ENCODE data around the gene TSPAN4.

The TSPAN4 gene

DNA sequence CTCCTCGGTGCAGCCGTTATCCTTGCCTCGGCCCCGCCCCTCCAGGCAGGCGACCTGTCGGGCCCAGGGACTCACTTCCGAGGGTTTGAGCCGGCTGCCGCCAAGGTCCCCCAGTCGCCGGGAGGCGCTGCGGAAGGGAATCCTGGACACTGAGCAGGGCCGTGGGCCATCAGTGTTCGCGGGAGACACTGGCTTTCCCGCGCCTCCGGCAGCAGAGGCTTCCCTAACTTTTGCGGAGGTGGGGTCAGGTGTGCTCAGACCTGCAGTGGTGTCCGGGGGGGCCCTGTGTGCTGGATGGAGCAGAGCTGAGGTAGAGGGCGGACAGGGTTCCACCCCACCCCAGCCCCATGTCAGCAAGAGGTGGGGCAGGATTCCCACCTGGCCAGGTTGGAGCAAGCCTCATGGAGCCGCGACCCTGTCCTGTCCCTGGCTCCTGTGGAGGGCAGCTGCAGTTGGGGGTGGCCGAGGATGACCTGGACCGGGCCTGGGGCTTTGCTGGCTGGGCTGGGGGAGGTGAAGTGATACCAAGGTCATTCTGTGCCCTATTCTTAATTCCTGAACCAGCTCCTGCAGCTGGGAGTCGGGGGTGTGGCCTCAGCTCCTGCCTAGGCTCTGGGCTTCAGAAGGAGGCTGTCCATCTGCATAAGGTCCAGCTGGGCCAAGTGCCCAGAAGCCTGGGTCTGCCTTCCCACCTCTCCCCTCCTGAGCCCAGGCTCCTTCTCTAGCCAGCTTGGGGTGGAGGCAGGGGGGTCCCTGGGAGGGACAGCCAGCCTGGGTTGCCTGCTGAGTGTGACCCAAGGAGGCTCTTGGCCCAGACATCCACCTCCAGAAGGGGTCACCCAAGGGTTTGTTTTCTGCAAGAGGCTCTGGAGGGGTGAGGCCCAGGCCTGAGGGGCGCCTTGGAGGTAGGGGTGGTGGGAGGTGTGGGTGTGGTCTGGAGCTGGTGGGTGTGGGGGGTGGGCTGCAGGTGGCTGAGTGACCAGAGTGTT, 8.4 kb downstream of the TSPAN4 start:
- DNase-seq (ENCODE audit: low read depth): no peak

GRCh38 chr11:852762-853161, 10.1 kb downstream of the TSPAN4 start:
- no peak for DNase-seq (ENCODE audit: low read depth)

DNA sequence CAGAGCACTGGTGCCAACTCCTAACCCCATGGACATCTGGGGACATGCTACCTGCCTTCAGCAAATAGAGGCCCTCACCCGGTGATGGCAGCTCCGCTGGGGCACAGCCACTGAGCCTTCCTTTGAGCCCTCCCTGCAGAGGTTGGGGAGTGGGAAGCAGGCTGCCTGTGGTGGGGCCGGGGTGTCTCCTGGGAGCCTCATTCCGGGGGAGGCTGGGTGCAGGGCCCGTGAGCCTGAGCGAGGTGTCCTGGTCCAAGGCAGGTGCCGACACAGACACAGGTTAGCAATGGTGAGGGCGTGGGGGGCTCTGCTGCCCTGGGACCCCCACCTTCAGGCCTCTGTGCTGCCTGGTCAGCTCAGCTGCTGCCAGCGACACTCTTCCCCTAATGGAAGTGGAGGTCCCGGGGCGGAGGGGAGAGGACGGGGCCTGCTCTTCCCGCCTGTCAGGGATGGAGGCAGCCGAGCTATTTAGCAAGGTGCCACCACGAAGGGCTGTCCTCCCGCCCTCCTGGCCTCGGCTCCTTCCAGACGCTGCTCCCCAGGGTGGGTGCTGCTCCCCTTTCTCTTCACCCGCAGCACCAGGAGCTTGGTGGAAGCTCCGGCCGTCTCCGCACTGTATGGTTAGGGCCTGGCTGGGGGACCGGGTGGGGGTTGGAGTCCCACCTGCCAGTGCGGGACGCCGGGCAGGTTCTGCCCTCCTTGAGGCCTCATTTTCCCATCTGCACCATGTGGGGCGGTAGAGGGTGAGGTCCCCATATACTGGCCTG, 11.2 kb downstream of the TSPAN4 start:
- no peak for DNase-seq (ENCODE audit: low read depth)

DNA sequence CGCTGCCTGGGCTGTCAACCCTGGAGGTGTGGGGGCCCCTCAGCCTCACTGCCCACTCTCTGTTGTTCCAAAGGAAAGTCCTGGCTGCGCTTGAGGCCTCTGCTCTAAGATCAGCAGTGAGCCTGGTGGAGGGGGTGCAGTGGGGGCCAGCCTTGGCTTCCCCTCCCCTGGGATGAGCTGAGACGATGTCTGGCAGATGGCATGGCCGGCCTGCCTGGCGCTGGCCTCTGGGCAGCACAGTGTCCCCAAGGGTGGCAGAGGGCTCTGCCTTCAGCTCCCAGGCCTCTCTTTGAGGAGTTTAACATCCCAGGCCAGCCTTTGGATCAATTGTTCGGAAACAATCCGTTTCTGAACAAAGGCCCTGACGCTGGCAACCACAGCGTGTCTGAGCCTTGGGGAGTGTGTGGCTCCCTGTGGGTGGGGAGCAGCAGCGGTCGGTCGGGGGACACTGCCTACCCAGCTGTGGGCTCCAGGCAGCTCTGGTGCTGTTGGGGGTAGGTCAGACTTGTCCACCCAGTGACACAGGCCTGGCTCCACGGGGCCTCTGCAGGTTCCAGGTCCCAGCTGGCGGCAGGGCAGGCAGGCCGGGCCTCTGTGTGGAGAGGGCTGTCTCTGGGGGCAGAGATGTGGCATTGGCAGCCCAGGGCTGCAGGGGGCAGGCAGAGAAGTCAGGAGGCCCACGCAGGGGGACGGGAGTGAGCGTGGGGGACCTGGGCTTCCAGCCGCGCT, 12.1 kb downstream of the TSPAN4 start:
- DNase-seq (ENCODE audit: low read depth): no peak

DNA sequence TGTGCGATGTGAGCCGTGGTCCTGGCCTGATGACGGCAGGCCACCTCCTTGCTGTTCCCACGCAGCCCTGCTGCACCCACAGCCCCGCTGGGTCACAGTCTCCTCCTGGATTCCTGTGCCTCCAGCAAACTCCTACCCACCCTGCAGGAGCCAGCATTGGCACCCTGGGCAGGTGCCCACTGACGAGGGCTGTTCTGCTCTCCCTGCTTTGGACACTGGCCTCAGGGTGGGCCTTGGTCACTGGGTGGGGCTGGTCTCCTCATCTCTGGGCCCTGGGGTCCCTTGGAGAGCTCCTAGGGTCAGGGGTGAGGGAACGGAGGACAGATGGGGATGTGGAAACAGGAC, 12.7 kb downstream of the TSPAN4 start:
- DNase-seq (ENCODE audit: low read depth): no peak

DNA sequence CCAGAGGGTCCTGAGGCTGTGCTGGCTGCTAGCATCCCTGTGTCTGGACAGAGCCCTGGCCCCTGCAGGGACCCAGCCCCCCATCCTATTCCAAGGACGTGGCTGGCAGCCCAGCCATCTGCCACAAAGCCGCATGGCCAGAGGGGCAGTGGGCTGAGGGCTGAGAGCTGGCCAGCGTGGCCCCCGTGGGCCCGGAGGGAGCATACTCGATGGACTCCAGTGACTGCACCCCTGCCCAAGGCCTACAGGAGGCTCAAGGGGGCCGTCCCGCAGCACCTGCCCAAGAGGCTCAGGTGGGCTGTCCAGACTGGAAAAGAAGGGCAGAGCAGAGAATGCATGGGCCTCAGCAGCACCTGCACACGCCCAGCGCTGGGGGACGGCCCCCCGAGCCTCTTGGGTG, 13.1 kb downstream of the TSPAN4 start:
- no peak for DNase-seq (ENCODE audit: low read depth)

DNA sequence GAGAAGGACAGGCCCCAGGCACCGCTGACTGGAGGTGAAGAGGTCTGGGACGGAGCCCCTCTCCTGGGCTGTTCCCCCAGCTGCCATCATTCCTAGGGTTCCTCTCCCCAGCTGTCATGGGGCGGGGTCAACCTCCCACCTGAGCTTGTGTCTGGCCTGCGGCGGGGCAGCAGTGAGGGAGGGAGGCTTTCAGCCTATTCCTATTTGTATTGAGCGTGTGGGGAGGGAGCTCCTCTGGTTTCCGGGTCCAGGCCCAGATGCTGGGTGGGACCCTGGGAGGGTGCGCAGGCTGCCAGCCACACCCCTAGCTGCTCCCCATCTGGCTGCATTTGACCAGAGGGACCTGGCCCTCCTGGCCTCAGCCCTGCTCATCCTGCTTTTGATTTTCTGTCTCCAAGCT, 13.7 kb downstream of the TSPAN4 start:
- no peak for DNase-seq (ENCODE audit: low read depth)

DNA sequence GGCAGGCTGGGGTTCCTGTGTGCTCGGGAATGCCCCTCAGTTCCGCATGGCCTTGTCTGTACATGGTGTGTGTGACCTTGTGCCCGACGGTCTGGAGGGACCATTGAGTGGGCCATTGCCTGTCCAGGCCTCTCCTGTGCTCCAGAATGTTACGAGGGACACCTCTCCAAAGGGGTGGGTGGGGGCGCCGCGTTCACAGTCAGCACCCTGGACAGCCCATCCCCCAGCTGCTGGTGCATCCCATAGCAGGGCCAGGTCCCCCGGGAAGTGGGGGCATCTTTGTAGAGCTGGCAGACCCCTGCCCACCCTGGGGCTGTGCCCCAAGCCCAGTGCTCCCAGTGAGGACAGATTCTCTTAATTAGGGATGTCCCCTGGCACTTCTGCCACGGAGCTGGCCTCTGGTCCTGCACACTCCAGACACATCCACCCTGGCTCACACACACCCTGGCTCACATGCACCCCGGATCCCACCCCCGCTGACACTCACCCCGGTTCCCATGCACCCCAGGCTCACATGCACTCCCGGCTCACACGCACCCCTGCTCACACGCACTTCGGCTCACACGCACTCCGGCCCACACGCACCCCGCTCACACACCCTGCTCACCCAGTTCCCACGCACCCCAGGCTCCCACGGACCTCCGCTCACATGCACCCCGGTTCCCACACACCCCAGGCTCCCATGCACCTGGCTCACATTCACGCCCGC, 15.6 kb downstream of the TSPAN4 start:
- DNase-seq (ENCODE audit: low read depth): no peak

DNA sequence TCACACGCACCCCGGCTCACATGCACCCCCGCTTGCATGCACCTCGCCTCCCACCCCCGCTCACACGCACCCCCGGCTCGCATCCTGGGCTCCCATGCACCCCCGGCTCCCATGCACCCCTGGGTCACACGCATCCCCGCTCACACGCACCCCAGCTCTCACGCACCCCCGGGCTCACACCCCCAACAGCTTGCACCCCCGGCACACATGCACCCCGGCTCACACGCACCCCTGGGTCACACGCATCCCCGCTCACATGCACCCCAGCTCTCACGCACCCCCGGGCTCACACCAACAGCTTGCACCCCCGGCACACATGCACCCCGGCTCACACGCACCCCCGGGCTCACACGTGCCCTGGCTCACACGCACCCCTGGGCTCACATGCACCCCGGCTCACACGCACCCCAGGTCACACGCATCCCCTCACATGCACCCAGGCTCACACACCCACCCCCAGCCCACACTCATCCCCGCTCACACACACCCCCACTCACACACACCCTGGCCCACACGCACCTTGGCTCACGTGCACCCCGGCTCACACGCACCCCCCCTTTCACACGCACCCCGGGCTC, 16.2 kb downstream of the TSPAN4 start:
- DNase-seq (ENCODE audit: low read depth): no peak

DNA sequence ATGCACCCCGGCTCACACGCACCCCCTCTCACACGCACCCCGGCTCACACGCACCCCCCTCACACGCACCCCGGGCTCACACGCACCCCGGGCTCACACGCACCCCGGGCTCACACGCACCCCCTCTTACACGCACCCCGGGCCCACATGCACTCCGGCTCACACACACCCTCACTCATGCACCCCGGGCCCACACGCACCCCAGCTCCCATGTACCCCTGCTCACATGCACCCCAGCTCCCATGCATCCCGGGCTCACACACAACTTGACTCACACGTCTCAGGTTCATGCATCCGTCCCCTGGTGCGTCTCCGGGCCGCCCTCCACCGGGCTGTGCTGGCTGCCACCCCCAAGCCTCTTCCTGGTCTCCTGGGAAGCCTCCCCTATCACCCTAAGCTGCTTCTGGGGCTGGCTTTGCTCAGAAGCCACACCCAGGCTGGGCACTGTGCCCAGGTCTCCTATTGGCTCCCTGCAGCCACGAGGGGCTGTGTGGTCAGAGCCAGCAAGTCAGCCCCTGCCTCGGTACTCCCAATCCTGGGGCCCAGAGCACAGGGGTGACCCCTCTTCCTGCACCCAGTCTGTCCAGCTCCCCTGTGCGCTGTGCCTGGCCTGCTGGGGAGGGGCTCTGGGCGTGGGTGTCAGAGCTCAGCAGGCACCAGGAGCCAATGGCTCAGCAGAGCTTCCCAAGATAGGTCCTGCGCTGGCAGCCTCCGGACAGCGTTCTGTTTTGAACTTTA, 16.9 kb downstream of the TSPAN4 start:
- DNase-seq (ENCODE audit: low read depth): no peak

DNA sequence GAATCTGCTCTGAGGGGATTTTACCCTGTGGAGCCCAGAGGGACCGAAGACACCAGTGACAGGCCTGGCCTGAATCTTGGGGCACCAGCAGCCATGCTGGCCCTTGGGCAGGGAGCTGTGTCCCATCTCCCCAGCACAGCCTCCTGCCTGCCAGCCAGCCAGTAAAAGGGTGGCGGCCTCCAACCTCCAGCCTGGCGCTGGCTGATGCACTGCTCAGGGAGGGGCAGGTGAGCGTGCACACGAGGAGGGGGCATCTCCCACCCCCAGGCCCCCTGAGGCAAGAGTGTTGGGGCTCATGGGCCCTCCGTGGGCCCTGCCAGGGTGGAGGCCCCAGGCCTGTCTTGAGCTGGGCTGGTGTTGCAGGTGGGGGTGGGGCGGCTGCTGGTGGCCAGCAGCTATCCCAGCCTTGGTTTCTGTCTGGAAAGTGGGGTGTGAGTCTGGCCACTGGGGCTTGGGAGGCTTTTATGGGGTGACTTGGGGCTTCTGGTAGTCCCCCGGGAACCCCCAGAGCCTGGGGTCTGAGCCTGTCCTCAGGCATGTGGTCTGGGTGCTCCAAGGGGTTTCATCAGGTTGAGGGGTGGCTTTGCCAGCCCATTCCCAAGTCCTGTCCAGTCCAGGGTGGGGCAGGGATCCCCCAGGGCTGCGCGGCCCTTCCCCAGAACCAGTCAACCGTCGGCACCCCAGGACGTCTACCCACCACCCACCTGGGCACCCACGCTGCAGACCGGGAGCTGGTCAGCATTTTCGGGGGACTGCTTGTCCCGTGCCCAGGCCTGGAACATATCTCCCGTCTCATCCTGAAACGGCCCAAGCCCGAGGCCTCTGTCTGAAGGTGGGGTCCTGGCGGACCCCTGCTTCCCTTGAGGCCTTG, 17.8 kb downstream of the TSPAN4 start:
- no peak for DNase-seq (ENCODE audit: low read depth)

GRCh38 chr11:861105-861479, 18.4 kb downstream of the TSPAN4 start:
- DNase-seq (ENCODE audit: low read depth): no peak

DNA sequence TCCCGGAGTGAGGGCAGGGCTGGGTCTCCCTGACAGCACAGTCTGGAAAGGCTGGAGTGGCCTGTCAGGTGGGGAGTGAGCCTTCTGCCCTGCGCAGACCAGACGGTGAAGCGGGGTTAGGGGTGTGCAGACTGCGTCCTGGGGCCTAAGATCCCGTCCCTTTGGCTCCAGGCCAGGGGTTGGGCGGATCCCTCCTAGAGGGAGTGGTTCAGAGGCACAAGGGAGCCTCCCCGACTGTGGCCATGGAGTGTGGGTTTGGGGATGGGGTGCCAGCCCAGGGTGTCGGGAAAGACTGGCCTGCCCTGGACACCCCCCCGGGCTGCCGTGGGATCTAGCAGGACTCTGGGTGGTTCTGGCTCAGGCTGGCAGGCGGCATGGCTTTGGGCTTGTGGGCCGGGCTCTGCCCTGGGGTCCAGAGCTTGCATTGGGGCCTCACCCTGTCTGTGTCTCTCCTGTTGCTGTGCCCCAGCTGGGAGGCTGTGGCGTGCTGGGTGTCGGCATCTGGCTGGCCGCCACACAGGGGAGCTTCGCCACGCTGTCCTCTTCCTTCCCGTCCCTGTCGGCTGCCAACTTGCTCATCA, 19.5 kb downstream of the TSPAN4 start:
- no peak for DNase-seq (ENCODE audit: low read depth)

DNA sequence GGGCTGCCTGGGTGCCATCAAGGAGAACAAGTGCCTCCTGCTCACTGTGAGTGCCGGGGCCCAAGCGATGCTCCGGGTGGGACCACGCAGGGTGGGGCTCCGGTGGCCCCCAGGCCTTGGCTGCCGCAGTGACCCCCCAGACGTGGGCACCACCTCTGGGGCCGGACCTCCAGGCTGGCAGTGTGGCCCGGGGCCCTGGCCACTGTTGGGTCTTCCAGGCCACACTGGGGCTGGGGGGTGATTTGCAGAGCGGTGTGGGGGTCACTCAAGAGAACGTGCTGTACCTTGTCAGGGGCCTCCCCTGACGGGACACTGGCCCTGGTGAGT, 20.0 kb downstream of the TSPAN4 start:
- no peak for DNase-seq (ENCODE audit: low read depth)

DNA sequence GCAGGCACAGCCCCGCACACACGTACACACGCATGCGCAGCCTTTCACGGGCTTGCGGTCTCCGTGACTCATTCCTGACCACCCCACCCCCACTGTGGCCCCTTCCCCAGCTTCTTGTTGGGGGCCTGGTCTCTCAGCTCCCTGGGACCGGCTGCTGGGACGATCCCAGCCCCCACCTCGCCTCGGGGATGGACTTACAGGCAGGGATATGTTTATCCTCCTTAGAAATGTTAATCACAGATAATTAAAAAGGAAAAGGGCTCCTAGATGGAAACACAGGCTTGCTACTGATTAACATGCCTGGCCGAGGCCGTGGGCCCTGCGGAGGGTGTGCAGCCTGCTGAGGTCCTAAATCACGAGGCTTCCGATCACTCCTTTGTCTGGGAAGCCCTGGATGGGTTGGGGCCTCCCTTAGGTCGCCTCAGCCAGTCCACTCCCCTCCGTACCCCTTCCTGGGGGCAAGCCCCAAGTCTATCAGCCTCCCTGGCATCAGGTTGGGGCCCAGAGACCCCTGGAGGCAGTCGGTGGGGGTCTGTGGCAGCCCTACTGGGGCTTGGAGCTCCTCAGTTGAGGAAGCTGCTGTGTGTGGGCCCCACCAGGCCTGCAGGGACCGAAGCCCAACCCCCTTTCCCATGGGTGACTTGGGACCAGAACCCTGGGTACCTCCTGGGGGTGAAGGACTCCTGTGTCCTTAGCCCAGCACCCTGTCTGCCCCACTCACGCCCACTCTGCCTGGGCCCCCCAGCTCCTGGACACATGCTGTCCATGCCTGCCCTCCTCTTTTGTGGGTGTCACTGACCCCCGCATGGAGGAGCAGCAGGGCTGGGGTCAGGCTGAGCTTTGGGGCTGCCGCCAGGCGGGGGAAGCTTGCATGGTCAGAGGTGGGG, 20.6 kb downstream of the TSPAN4 start:
- no peak for DNase-seq (ENCODE audit: low read depth)

- DNase-seq (ENCODE audit: low read depth): no peak
These were observed 21.5 kb downstream of the TSPAN4 start for GRCh38 chr11:863910-864827.

DNA sequence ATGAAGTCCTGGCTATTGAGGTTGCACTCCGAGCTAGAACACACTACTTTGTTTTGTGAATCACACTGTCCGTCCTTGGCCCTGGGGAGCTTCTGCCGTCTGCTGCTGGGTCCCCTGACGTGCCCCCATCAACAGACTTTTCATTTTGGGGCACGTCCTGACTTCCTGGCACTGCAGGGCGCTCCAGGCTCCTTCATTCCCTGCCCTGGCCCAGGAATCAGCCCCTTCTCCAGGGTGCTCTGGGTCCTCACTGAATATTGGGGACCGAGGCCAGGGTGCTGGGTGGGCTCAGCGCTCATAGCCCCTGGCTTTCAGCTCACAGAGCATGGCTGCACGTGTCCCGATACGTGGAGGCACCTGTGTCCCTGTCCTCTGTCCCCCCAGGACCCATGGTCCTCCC, 22.2 kb downstream of the TSPAN4 start:
- DNase-seq (ENCODE audit: low read depth): no peak
